NB4 (cell line): ENCODE measurements around the gene SOX30.
A peak's percentile ranks its signal among the peaks of the same experiment; 100 is the strongest.

Source experiments
- DNase-seq: peaks from one replicate; pipeline ENCODE4 v3.0.0; 2010; ENCODE audit warnings: low read depth
- H3K4me3 ChIP-seq: one replicate; pipeline ENCODE4 v1.5.1; 2011; ENCODE audit warnings: mild to moderate bottlenecking, low read depth, low read length, moderate library complexity
- MYC ChIP-seq: IDR thresholded peaks from 2 replicates; pipeline ENCODE4 v1.6.1; 2011; ENCODE audit warnings: low read depth, low read length
- POLR2A ChIP-seq: IDR thresholded peaks from 2 replicates; pipeline ENCODE4 v1.6.1; 2011; ENCODE audit warnings: mild to moderate bottlenecking; ENCODE audit not compliant: insufficient read length; ENCODE audit errors: extremely low read depth
- TF ChIP-seq, protein P1 (sequence below): IDR thresholded peaks from one replicate; pipeline ENCODE4 v1.5.1; 2012; ENCODE audit warnings: low read depth, low read length
- TF ChIP-seq, protein P2 (sequence below): IDR thresholded peaks from 2 replicates; pipeline ENCODE4 v1.6.1; 2011; ENCODE audit warnings: low read depth, low read length

Gene SOX30

DNA sequence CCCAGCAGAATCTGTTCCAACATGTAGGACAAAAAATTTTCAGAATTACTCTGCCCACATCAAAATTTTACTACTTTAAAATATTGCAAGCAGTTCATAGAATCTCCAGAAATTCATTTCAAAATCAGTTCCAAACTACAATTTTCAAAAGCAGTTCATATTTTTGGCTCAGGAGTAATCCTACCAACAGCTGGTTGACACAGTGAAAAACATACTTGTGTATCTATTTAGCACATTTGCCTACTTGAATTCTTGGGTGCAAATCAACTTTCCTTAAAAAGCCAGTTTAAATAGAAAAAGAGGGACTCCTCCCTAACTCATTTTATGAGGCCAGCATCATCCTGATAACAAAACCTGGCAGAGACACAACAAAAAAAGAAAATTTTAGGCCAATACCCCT is 31.5 kb downstream of the SOX30 start:
- TF ChIP-seq, protein P1, sequence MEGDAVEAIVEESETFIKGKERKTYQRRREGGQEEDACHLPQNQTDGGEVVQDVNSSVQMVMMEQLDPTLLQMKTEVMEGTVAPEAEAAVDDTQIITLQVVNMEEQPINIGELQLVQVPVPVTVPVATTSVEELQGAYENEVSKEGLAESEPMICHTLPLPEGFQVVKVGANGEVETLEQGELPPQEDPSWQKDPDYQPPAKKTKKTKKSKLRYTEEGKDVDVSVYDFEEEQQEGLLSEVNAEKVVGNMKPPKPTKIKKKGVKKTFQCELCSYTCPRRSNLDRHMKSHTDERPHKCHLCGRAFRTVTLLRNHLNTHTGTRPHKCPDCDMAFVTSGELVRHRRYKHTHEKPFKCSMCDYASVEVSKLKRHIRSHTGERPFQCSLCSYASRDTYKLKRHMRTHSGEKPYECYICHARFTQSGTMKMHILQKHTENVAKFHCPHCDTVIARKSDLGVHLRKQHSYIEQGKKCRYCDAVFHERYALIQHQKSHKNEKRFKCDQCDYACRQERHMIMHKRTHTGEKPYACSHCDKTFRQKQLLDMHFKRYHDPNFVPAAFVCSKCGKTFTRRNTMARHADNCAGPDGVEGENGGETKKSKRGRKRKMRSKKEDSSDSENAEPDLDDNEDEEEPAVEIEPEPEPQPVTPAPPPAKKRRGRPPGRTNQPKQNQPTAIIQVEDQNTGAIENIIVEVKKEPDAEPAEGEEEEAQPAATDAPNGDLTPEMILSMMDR: no peak
- TF ChIP-seq, protein P2, sequence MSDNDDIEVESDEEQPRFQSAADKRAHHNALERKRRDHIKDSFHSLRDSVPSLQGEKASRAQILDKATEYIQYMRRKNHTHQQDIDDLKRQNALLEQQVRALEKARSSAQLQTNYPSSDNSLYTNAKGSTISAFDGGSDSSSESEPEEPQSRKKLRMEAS: no peak
- TF ChIP-seq POLR2A: no peak
- TF ChIP-seq MYC: no peak
- no peak overlapping the region for H3K4me3 ChIP-seq
- DNase-seq: no peak

DNA sequence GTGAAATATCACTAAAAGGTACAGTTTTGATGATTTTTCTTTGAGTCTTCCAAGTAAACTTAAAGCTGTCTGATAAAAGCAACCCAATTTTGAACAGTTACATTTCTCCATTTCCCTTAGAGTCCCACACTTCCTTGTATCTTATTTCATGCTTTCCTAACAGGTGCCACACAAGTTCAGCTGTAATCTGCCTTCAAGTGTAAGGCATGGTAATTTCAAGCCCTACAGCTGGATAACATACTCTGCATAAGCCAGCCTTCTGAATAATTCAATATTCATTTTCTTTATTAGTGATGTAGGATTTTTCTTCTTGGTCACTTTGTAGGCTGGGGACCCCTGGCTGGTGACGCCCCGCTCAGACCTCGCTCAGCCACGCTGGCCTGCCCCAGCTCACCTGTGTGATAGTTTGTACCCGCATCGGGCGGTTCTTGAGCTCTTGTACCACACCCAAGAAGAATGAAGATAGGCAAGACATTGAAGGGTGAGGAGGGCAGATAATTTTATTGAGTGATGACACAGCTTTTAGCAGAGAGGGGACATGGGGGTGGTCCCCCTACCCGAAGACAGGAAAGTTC is 34.0 kb downstream of the SOX30 start:
- DNase-seq: no peak
- TF ChIP-seq MYC: no peak
- TF ChIP-seq, protein P1: no peak
- TF ChIP-seq, protein P2: no peak
- TF ChIP-seq POLR2A: no peak
- no peak overlapping the region for H3K4me3 ChIP-seq

DNA sequence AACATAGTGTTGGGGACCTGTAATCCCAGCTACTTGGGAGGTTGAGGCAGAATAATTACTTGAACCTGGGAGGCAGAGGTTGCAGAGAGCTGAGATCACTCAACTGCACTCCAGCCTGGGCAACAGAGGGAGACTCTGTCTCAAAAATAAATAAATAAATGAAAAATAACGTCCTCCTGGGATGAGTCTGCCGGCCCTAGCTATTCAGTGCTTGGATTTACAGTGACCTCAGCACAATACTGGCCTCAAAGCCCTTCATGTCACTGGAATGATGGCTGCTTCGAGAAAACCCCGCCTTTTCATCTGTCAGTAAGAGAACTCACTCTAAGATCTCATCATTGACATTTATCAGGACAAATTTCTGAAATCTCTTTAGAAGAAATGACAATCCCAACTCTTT is 35.5 kb downstream of the SOX30 start:
- TF ChIP-seq POLR2A (no peak), MYC (no peak)
- TF ChIP-seq, protein P1: no peak
- TF ChIP-seq, protein P2: no peak
- H3K4me3 ChIP-seq: no peak overlapping the region
- DNase-seq: no peak

DNA sequence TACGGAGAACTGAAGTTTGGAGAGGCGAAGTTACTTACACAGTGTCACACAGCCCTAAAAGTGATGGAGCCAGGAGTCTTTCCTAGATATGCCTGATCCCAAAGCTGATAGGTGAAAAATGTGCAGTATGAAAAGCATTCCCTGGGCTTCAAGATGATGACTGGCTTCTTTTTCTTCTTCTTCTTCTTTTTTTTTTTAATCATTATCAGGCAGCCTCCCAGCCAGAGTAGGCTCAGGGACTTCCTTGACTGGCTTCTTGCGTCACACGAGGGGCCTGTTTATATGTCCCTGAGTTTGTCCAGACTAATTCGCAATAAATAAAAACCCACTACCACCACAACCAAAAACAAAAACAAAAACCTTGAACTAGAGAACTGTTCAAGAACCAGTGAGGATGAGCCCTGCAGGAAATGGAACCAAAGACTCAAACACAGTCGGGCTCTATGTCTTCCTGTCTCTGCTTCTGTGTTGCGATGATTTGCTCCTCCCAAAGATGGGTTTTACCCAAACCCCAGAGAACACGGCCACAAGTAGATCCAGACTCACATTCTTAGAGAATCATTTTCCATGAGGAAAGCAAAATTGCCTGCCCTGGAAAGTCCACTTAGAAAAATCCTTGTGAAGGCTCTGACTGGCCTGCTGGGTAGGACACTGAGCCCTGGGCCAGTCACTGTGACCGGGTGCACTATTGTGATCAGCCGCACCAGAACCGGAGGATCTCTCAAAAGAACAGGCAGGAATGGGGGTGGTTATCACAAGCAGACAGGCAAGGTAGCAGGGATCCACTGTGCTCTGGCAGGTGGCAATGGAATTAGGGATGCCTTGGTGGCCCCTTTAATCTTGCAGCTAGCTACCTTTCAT is 38.6 kb downstream of the SOX30 start:
- TF ChIP-seq, protein P1: no peak
- TF ChIP-seq MYC: no peak
- DNase-seq: peak; percentile 30
- H3K4me3 ChIP-seq: no peak overlapping the region

DNA sequence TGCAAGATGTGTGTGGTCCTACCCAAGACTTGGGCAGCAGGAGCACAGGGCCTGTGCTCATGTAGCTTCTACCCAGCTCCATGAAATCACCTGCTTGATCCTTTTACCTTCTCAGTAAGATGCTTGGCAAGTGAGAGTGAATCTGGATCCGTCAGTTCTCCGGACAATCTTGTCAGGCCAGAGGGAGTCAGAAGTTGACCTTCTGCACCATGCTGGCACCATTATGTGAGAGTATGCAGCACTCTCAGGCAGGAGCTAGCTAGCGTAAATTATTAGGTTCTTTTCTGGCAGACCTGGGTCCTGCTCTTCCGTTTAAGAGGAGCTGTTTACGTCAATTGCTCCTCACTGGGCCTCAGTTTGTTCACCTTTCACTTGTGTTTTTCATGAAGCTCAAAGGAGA is 39.7 kb downstream of the SOX30 start:
- TF ChIP-seq POLR2A (no peak), MYC (no peak)
- TF ChIP-seq, protein P2: no peak
- TF ChIP-seq, protein P1: no peak
- no peak for DNase-seq

More for the DNA sequence above, 39.7 kb downstream of the SOX30 start:
- H3K4me3 ChIP-seq: no peak overlapping the region
